GM12878 (cell line): ENCODE measurements around the gene TGFB1I1. TPM values are rescaled to one million over a fixed set of nuclear protein-coding genes. Genes with fewer than 3 reads are reported as not detected.

Experiments
- ATAC-seq: fragments of 200-7000 bp; cut with Tn5 transposase; 3 replicates; pipeline ENCODE4 v1.9.1; 2020; ENCODE audit warnings: mild to moderate bottlenecking, moderate library complexity
- BruUV-seq: library from RNA; stranded (reverse); fragments of 400-500 nt; replicated peaks from 2 replicates; lab custom pipeline; 2021; lab: Mats Ljungman, UMichigan
- CTCF ChIA-PET: fragments of 300-600 bp; sonication (Branson Sonifier 250); formaldehyde crosslinking; extraction: SDS; loops from one replicate; lab custom pipeline; 2021; ENCODE audit warnings: inconsistent platforms; lab: Yijun Ruan, JAX
- POLR2A ChIA-PET: fragments of 350-600 bp; formaldehyde crosslinking; extraction: SDS; loops from one replicate; lab custom pipeline; 2021; ENCODE audit warnings: inconsistent platforms; lab: Charles Lee
- RAD21 ChIA-PET: fragments of 300-600 bp; sonication (Branson Sonifier 250); formaldehyde crosslinking; loops from one replicate; lab custom pipeline; 2023; ENCODE audit warnings: antibody characterized with exemption; ENCODE audit not compliant: unreplicated experiment; lab: Charles Lee
- SMC1A ChIA-PET: fragments of 300-600 bp; sonication (Branson Sonifier 250); formaldehyde crosslinking; loops from one replicate; lab custom pipeline; 2023; ENCODE audit not compliant: unreplicated experiment, uncharacterized antibody; lab: Charles Lee
- DNase-seq: peaks from one replicate; pipeline ENCODE4 v3.0.0-alpha.2; 2011; ENCODE audit warnings: low read depth, low spot score
- FAIRE-seq: peaks from 3 replicates; lab custom pipeline; 2011; peaks lifted over from hg19 to GRCh38; lab: Jason Lieb, UNC
- H2AFZ ChIP-seq: 2 replicates; pipeline ENCODE4 v1.6.0; 2011; ENCODE audit warnings: low read depth, low read length, control low read depth; ENCODE audit not compliant: control insufficient read depth
- H3K27ac ChIP-seq: 2 replicates; pipeline ENCODE4 v1.5.1; 2011; ENCODE audit warnings: control low read depth; ENCODE audit not compliant: control insufficient read depth, insufficient read depth
- H3K27me3 ChIP-seq, 2 experiments: replicated peaks in 1 of 2; 2 replicates each; pipeline versions ENCODE4 v1.6.0 to v1.6.1; 2011; ENCODE audit warnings: low read length in 1 of 2; ENCODE audit not compliant: control insufficient read depth in 2 of 2, insufficient read depth in 2 of 2
- H3K36me3 ChIP-seq, 2 experiments: 2 replicates each; pipeline ENCODE4 v1.5.1; 2011; ENCODE audit warnings: low read length in 1 of 2; ENCODE audit not compliant: control insufficient read depth in 2 of 2, insufficient read depth in 2 of 2
- H3K4me1 ChIP-seq: 2 replicates; pipeline ENCODE4 v1.6.1; 2011; ENCODE audit warnings: mild to moderate bottlenecking, low read length, moderate library complexity, mixed read lengths; ENCODE audit not compliant: control insufficient read depth, insufficient read depth
- H3K4me2 ChIP-seq: 2 replicates; pipeline ENCODE4 v1.6.0; 2011; ENCODE audit warnings: control low read depth; ENCODE audit not compliant: control insufficient read depth, insufficient read depth
- H3K4me3 ChIP-seq: fragments of 200-600 bp; sonication (generic); 2 replicates; pipeline ENCODE4 v1.5.1; 2016
- H3K79me2 ChIP-seq: 2 replicates; pipeline ENCODE4 v1.6.0; 2011; ENCODE audit warnings: low read length; ENCODE audit not compliant: control insufficient read depth, insufficient read depth
- H3K9ac ChIP-seq: 2 replicates; pipeline ENCODE4 v1.8.0; 2011; ENCODE audit warnings: low read length, control low read depth, mixed read lengths; ENCODE audit not compliant: control insufficient read depth, insufficient read depth
- H3K9me3 ChIP-seq: replicated peaks from 3 replicates; pipeline ENCODE4 v1.5.1; 2011; ENCODE audit warnings: mild to moderate bottlenecking, low read length; ENCODE audit not compliant: control insufficient read depth, insufficient read depth
- H4K20me1 ChIP-seq: 2 replicates; pipeline ENCODE4 v1.6.0; 2011; ENCODE audit not compliant: control insufficient read depth, insufficient read depth
- BACH1 ChIP-seq: fragments of 450-650 bp; IDR thresholded peaks from 2 replicates; pipeline ENCODE4 v1.6.1; 2017; ENCODE audit warnings: mild to moderate bottlenecking, borderline replicate concordance
- EED ChIP-seq: sonication (generic); IDR thresholded peaks from 2 replicates; pipeline ENCODE4 v1.6.1; 2016; ENCODE audit warnings: antibody characterized with exemption, low read depth
- EGR1 ChIP-seq, 2 experiments: IDR thresholded peaks; 1 replicate in 1 of 2; 2 replicates in 1 of 2; pipeline ENCODE4 v1.6.1; 2011 to 2012; ENCODE audit warnings: low read depth in 2 of 2, low read length in 2 of 2, borderline replicate concordance in 1 of 2, mild to moderate bottlenecking in 1 of 2, moderate library complexity in 1 of 2
- MYC ChIP-seq: IDR thresholded peaks from 2 replicates; pipeline ENCODE4 v1.6.1; 2011; ENCODE audit warnings: mild to moderate bottlenecking, low read length, moderate library complexity, inconsistent platforms; ENCODE audit not compliant: insufficient read depth, insufficient replicate concordance, insufficient read length, severe bottlenecking
- NFIC ChIP-seq: IDR thresholded peaks from 2 replicates; pipeline ENCODE4 v1.6.1; 2012; ENCODE audit warnings: low read depth, mild to moderate bottlenecking, inconsistent platforms, low read length, moderate library complexity
- STAT3 ChIP-seq: IDR thresholded peaks from 2 replicates; pipeline ENCODE4 v1.6.1; 2011; ENCODE audit warnings: low read depth, low read length, improper control_type of control experiment
- USF2 ChIP-seq: IDR thresholded peaks from 2 replicates; pipeline ENCODE4 v1.6.1; 2011; ENCODE audit warnings: low read depth, low read length, improper control_type of control experiment, borderline replicate concordance
- WGBS: methylation state at CpG from one replicate; pipeline ENCODE4 v1.1.6; 2016; ENCODE audit warnings: low lambda C conversion rate; ENCODE audit not compliant: insufficient replicate concordance, insufficient coverage; ENCODE audit errors: missing lambda C conversion rate; 5-methylcytosine and 5-hydroxymethylcytosine counted together
- in situ Hi-C: fragments of 300-500 bp; cut with MboI; formaldehyde crosslinking; loops from 9 replicates; pipeline ENCODE4 v1.14.3; 2018; ENCODE audit warnings: mixed read lengths
- intact Hi-C: fragments of 100-400 bp; cut with micrococcal nuclease; formaldehyde crosslinking; loops from one replicate; pipeline ENCODE4 v1.14.2; 2022; ENCODE audit not compliant: unreplicated experiment
- polyA plus RNA-seq, 11 experiments: library from polyadenylated mRNA; depleted of rRNA in 4 of 11; unstranded in 6 of 11; stranded (reverse) in 5 of 11; fragments of >200 nt; fragmentation: Nextera tagmentation in 4 of 11; fragmentation: Illumina TruSeq in 1 of 11; extraction: Ambion mirVana in 4 of 11; extraction: Trizol in 1 of 11; gene quantifications; 1 replicate in 1 of 11; 2 replicates in 10 of 11; pipeline versions ENCODE4 v1.2.1 to v1.2.3, GENCODE V29; 2011 to 2016; ENCODE audit warnings: inconsistent platforms in 2 of 11, missing spikeins in 2 of 11, low read depth in 1 of 11
- total RNA-seq, 4 experiments: library from RNA; depleted of rRNA in 3 of 4; stranded (reverse); fragments of >200 nt in 3 of 4; fragmentation: Illumina TruSeq in 1 of 4; extraction: Trizol in 1 of 4; gene quantifications; 2 replicates each; pipeline versions ENCODE4 v1.2.1 to v1.2.3, GENCODE V29; 2013 to 2021
- TF ChIP-seq, protein P1 (sequence below): fragments of 450-650 bp; IDR thresholded peaks from 2 replicates; pipeline ENCODE4 v1.6.1; 2017; ENCODE audit warnings: mild to moderate bottlenecking
- TF ChIP-seq, protein P2 (sequence below): IDR thresholded peaks from 2 replicates; pipeline ENCODE4 v1.6.1; 2012; ENCODE audit warnings: mild to moderate bottlenecking, low read depth, low read length

Gene TGFB1I1
- total and polyA plus RNA-seq, 10 of the 15 experiments (the other 5 are each of a cell fraction or from before 2014, with no cell fraction given) = 0.13 to 2.3 (median 0.41) TPM; not detected in 2

DNA sequence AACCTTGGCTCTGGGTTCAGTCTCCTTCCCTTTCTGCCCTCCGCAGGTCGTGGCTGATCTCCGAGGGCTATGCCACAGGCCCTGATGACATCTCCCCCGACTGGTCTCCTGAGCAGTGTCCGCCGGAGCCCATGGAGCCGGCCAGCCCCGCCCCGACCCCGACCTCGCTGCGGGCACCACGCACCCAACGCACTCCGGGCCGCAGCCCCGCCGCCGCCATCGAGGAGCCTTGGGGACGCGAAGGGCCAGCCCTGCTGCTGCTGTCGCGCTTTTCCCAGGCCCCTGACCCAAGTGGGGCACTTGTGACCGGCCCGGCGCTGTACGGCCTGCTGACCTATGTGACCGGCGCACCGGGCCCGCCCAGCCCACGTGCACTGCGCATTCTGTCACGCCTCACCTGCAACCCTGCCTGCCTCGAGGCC lies 7.6 kb upstream of the TGFB1I1 start:
- H3K4me3 ChIP-seq = no peak overlapping the region
- ChIA-PET SMC1A (no interaction called here), POLR2A (interaction anchor here (0.6 to 0.9 kb wide), 3 partner anchors 209 to 263 kb away, joined by 3 to 5 read pairs (median 4); no protein-coding TSS in a partner anchor), CTCF (interaction anchor here (0.6 kb wide), 1 partner anchor 10 kb away, joined by 5 read pairs; no protein-coding TSS in a partner anchor), RAD21 (interaction anchor here (0.7 kb wide), 1 partner anchor 76 kb away, joined by 3 read pairs; no protein-coding TSS in a partner anchor)
- FAIRE-seq (no peak), DNase-seq (no peak), ATAC-seq (no peak)
- no peak overlapping the region for H2AFZ ChIP-seq
- peaks cover 11% of the 10 kb centered on the region for H3K79me2 ChIP-seq
- peaks cover 0 to 20% of the 10 kb centered on the region in 2 experiments; a peak in 3 of 4 replicates for H3K36me3 ChIP-seq
- 96% methylated on average over 32 of the region's 36 CpGs for WGBS
- intact Hi-C loops = no loop called here
- H3K4me2 ChIP-seq = no peak overlapping the region
- no peak overlapping the region for H3K27ac ChIP-seq
- H4K20me1 ChIP-seq = no peaks in the 10 kb centered on the region
- in situ Hi-C loops = no loop called here
- H3K27me3 ChIP-seq = no peaks in the 10 kb centered on the region
- H3K9ac ChIP-seq = no peak overlapping the region
- TF ChIP-seq, protein P1, sequence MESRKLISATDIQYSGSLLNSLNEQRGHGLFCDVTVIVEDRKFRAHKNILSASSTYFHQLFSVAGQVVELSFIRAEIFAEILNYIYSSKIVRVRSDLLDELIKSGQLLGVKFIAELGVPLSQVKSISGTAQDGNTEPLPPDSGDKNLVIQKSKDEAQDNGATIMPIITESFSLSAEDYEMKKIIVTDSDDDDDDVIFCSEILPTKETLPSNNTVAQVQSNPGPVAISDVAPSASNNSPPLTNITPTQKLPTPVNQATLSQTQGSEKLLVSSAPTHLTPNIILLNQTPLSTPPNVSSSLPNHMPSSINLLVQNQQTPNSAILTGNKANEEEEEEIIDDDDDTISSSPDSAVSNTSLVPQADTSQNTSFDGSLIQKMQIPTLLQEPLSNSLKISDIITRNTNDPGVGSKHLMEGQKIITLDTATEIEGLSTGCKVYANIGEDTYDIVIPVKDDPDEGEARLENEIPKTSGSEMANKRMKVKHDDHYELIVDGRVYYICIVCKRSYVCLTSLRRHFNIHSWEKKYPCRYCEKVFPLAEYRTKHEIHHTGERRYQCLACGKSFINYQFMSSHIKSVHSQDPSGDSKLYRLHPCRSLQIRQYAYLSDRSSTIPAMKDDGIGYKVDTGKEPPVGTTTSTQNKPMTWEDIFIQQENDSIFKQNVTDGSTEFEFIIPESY = no peak
- TF ChIP-seq BACH1 = no peak
- TF ChIP-seq STAT3 = no peak
- no peak for TF ChIP-seq MYC
- TF ChIP-seq EGR1 (IDR thresholded peaks at IDR 0.05; ENCODE audit: borderline replicate concordance in 1 of 2, low read depth in 2 of 2, low read length in 2 of 2) = no peak
- TF ChIP-seq EED = no peak
- TF ChIP-seq, protein P2, sequence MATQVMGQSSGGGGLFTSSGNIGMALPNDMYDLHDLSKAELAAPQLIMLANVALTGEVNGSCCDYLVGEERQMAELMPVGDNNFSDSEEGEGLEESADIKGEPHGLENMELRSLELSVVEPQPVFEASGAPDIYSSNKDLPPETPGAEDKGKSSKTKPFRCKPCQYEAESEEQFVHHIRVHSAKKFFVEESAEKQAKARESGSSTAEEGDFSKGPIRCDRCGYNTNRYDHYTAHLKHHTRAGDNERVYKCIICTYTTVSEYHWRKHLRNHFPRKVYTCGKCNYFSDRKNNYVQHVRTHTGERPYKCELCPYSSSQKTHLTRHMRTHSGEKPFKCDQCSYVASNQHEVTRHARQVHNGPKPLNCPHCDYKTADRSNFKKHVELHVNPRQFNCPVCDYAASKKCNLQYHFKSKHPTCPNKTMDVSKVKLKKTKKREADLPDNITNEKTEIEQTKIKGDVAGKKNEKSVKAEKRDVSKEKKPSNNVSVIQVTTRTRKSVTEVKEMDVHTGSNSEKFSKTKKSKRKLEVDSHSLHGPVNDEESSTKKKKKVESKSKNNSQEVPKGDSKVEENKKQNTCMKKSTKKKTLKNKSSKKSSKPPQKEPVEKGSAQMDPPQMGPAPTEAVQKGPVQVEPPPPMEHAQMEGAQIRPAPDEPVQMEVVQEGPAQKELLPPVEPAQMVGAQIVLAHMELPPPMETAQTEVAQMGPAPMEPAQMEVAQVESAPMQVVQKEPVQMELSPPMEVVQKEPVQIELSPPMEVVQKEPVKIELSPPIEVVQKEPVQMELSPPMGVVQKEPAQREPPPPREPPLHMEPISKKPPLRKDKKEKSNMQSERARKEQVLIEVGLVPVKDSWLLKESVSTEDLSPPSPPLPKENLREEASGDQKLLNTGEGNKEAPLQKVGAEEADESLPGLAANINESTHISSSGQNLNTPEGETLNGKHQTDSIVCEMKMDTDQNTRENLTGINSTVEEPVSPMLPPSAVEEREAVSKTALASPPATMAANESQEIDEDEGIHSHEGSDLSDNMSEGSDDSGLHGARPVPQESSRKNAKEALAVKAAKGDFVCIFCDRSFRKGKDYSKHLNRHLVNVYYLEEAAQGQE = no peak
- TF ChIP-seq NFIC = no peak
- TF ChIP-seq USF2 = no peak
- peaks cover 4% of the 10 kb centered on the region; the same call in 1 of the 2 replicates for H3K4me1 ChIP-seq
- H3K9me3 ChIP-seq = no peaks in the 10 kb centered on the region
- no TSS peak for BruUV-seq
